Retinal pigment epithelial cell (primary cell): ENCODE measurements around the gene GNG2.

Source experiments
- DNase-seq: peaks from one replicate; pipeline ENCODE4 v3.0.0-alpha.2; 2010; ENCODE audit warnings: low read depth
- H3K4me3 ChIP-seq: 2 replicates; pipeline ENCODE4 v1.5.1; 2011; ENCODE audit warnings: mild to moderate bottlenecking, low read length, control low read depth, moderate library complexity
- TF ChIP-seq, protein P1 (sequence below): conservative IDR thresholded peaks from 2 replicates; pipeline ENCODE4 v1.5.1; 2011; ENCODE audit warnings: low read depth, low read length, control low read depth, inconsistent platforms

The GNG2 gene

DNA sequence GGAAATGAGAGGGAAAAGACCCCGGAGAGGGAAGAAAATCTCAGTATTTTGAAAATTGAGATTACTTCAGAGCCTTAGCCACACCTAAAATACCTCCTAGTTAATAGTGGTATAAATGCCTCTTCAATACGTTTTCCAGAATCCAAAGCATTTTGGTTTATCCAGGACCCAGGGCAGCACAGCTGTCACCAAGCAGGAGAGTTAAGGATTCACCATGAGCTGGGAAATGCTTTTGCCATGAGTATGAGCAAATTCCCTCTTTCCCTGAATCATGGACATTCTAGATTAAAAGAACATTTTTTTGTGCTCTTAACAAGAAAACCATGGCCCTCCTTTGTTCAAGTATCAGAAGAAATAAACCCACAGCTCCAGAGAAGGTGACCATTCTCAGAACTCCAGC lies 107.1 kb downstream of the GNG2 start:
- TF ChIP-seq, protein P1, sequence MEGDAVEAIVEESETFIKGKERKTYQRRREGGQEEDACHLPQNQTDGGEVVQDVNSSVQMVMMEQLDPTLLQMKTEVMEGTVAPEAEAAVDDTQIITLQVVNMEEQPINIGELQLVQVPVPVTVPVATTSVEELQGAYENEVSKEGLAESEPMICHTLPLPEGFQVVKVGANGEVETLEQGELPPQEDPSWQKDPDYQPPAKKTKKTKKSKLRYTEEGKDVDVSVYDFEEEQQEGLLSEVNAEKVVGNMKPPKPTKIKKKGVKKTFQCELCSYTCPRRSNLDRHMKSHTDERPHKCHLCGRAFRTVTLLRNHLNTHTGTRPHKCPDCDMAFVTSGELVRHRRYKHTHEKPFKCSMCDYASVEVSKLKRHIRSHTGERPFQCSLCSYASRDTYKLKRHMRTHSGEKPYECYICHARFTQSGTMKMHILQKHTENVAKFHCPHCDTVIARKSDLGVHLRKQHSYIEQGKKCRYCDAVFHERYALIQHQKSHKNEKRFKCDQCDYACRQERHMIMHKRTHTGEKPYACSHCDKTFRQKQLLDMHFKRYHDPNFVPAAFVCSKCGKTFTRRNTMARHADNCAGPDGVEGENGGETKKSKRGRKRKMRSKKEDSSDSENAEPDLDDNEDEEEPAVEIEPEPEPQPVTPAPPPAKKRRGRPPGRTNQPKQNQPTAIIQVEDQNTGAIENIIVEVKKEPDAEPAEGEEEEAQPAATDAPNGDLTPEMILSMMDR = no peak
- no peak overlapping the region for H3K4me3 ChIP-seq
- no peak for DNase-seq

DNA sequence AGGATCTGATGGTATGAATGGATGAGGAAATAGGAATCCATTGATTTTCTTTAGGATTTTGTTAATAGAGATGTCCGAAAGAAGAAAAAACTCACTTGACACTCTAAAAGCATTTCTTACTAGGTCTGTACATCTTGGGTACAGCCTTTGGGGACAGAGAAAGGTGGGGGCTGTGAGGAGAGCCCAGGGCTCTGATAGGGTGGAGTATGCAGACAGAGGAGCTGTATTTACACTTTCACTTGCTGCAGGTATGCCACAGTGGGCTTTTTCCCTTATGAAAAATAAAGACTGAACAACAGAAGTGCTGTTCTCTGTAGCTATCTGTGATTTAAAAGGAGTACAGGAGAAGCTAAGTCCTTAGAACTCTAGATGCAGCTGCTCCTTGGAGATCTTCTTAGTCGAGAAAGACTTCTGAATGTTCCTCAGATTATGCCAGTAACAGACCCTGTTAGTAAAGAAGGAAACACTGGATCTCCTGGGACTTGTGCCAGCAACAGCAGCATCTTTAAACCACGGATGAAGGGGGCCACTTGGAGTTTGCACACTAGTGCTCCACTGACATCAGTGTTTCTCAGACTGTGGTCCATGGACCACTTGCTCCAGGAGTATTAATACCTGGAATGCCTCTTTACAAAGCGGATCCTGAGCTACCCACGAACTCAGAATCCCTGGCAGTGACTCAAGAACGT lies 109.6 kb downstream of the GNG2 start:
- TF ChIP-seq, protein P1 = no peak
- H3K4me3 ChIP-seq = no peak overlapping the region
- no peak for DNase-seq

DNA sequence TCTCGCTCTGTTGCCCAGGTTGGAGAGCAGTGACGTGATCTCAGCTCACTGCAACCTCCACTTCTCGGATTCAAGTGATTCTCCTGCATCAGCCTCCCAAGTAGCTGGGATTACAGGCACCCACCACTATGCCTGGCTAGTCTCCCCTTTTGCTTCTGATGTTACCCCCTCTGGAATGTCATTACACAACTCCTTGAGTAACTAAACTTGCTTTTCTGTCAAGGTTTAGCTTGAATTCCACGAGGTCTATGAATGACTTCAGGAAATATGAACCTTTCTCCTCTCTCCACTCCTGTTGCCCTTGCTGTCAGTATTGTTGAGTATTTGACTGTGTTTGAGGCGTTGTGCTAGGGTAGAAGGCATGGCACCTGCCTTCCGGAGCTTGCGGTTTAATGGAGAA lies 112.2 kb downstream of the GNG2 start:
- no peak for DNase-seq
- no peak overlapping the region for H3K4me3 ChIP-seq
- TF ChIP-seq, protein P1 = no peak

DNA sequence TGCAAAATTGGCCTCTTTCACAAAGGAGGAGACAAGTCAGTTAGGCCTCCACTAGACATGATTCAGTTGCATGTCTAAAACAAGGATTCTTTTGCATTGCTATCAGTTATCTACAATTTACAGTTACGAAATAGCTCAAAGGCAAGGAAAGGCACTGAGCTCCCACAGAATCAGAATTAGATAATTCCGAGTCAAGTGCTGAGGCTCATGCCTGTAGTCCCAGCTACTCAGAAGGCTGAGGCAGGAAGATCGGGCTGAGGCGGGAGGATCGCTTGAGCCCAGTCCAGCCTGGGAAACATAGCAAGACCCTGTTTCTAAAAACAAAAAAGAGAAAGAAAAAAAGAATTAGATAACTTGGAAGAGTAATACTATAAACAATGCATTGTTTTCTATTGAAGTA lies 116.7 kb downstream of the GNG2 start:
- no peak overlapping the region for H3K4me3 ChIP-seq
- DNase-seq = no peak
- TF ChIP-seq, protein P1 = no peak

DNA sequence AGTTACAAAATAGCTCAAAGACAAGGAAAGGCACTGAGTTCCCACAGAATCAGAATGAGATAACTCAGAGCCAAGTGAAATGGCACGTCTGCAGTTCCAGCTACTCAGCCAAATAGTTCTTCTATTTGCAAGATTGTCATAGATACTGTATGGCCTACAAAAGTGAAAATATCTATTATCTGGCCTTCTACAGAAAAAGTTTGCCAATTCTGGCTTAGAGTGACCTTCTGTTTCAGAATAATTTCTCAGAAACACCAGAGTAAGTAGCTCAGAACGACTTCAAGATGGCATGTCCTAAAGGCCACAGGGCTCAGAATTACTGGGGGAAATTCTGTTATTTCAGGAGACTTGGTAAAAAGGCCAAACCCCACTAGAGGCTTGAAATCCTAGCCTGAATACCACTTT lies 118.3 kb downstream of the GNG2 start:
- no peak for DNase-seq
- TF ChIP-seq, protein P1 = no peak
- no peak overlapping the region for H3K4me3 ChIP-seq

DNA sequence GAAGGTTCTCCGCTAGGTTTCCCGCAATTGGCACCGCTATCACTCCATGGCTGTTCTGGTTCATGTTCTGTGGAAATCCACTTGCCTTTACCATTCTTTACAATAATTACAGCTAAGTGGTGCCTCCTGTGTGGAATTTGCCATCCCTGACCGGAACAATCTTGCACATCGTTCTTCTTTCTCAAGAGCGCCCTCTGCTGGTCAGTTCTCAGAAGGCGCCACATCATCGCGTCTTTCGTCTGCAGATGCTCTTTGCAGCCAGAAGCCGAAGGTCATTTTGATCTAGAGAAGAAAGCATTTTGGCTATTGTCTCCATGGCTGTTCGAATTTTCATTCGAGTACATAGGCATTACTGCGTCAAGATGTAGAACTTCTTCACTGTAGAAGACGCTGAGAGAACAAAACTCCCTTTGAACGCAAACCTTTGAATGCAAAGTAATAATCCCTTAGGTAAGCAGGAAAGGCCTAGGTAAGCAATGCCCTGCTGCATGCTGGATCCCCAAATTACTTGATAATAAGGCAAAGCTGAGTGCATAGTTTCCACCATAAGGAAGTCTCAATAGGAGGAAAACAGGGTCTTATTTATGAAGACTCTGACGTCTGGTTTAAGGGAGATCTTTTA lies 118.8 kb downstream of the GNG2 start:
- H3K4me3 ChIP-seq = no peak overlapping the region
- TF ChIP-seq, protein P1 = peak; percentile 87
- DNase-seq = peak; percentile 23
